Esophagus squamous epithelium (tissue), 5 donors: Measurements from ENCODE around the gene KCTD7. TPM values are rescaled to one million over a fixed set of nuclear protein-coding genes. Genes with fewer than 3 reads are reported as not detected.
A peak's percentile ranks its signal among the peaks of the same experiment; 100 is the strongest.

Experiments
- DNase-seq: peaks from one replicate; lab custom pipeline; 2025; lab: John Stamatoyannopoulos, UW
- H3K27ac ChIP-seq, 4 donors: fragments of 200-600 bp; sonication (generic); one replicate each; pipeline ENCODE4 v1.5.1; 2016 to 2019; ENCODE audit warnings: mild to moderate bottlenecking in 1 of 4
- H3K27me3 ChIP-seq, 4 donors: fragments of 200-600 bp; sonication (generic); 1 replicate in 3 of 4; 2 replicates in 1 of 4; pipeline versions ENCODE4 v1.5.1 to v1.6.0; 2017 to 2021; ENCODE audit warnings: antibody characterized with exemption in 1 of 4
- H3K36me3 ChIP-seq, 3 donors: fragments of 200-600 bp; sonication (generic); one replicate each; pipeline ENCODE4 v1.5.1; 2016 to 2019
- H3K4me1 ChIP-seq, 3 donors: fragments of 200-600 bp; sonication (generic); one replicate each; pipeline ENCODE4 v1.5.1; 2017 to 2019
- H3K4me3 ChIP-seq, 4 donors: fragments of 200-600 bp; sonication (generic); 1 replicate in 3 of 4; 2 replicates in 1 of 4; pipeline ENCODE4 v1.5.1; 2016 to 2019; ENCODE audit warnings: mild to moderate bottlenecking in 2 of 4, moderate library complexity in 1 of 4
- H3K9me3 ChIP-seq, 3 donors: fragments of 200-600 bp; sonication (generic); one replicate each; pipeline ENCODE4 v1.5.1; 2016 to 2019
- POLR2A ChIP-seq, 4 donors: fragments of 450-650 bp; IDR thresholded peaks; one replicate each; pipeline ENCODE4 v1.6.1; 2017; ENCODE audit warnings: antibody characterized with exemption in 4 of 4, mild to moderate bottlenecking in 4 of 4, moderate library complexity in 3 of 4
- WGBS, 2 donors: methylation state at CpG; one replicate each; pipeline ENCODE4 v1.1.5; 2018; 5-methylcytosine and 5-hydroxymethylcytosine counted together
- intact Hi-C: fragments of 100-400 bp; cut with DNase I; formaldehyde crosslinking; loops from one replicate; pipeline ENCODE4 v1.15.0; 2022
- total RNA-seq, 4 donors: library from RNA; depleted of rRNA; stranded (reverse); fragments of >200 nt; gene quantifications; one replicate each; pipeline ENCODE4 v1.1.0, GENCODE V29; 2016
- TF ChIP-seq, protein P1 (sequence below), 6 experiments: fragments of 450-650 bp in 4 of 6; fragments of 200-600 bp in 2 of 6; sonication (generic) in 2 of 6; IDR thresholded peaks; one replicate each; pipeline ENCODE4 v1.5.1; 2016 to 2019; ENCODE audit warnings: antibody characterized with exemption in 6 of 6, mild to moderate bottlenecking in 4 of 6, moderate library complexity in 4 of 6
- donor health status: DM: yes; HTN: yes; CAD: no.

The KCTD7 gene
- total RNA-seq, 4 donors from 2014 or later = 0.99 to 6.1 (median 3.5) TPM

- intact Hi-C loops = no loop called here
- peaks cover 5 to 35% (median 15%) of the 10 kb centered on the region in 3 donors for H3K4me1 ChIP-seq
- TF ChIP-seq, protein P1, sequence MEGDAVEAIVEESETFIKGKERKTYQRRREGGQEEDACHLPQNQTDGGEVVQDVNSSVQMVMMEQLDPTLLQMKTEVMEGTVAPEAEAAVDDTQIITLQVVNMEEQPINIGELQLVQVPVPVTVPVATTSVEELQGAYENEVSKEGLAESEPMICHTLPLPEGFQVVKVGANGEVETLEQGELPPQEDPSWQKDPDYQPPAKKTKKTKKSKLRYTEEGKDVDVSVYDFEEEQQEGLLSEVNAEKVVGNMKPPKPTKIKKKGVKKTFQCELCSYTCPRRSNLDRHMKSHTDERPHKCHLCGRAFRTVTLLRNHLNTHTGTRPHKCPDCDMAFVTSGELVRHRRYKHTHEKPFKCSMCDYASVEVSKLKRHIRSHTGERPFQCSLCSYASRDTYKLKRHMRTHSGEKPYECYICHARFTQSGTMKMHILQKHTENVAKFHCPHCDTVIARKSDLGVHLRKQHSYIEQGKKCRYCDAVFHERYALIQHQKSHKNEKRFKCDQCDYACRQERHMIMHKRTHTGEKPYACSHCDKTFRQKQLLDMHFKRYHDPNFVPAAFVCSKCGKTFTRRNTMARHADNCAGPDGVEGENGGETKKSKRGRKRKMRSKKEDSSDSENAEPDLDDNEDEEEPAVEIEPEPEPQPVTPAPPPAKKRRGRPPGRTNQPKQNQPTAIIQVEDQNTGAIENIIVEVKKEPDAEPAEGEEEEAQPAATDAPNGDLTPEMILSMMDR (IDR thresholded peaks at IDR 0.05) = no peak
- no peak for TF ChIP-seq POLR2A (IDR thresholded peaks at IDR 0.05)
- no peak overlapping the region for H3K4me3 ChIP-seq
- no peak overlapping the region for H3K27ac ChIP-seq
- no peaks in the 10 kb centered on the region for H3K9me3 ChIP-seq
- H3K36me3 ChIP-seq = no peaks in the 10 kb centered on the region
- H3K27me3 ChIP-seq = no peaks in the 10 kb centered on the region
- no peak for DNase-seq
- whole genome bisulfite sequencing, 2 donors = 58 to 80% methylated on average over 3 of the region's 3 CpGs
These were observed 2.2 kb upstream of the KCTD7 start for GRCh38 chr7:66626331-66626934.

GRCh38 chr7:66627151-66627681, 1.5 kb upstream of the KCTD7 start:
- peak overlapping the region in 2 of 4 donors; percentile 97 to 99 for H3K27ac ChIP-seq
- no peaks in the 10 kb centered on the region for H3K27me3 ChIP-seq
- DNase-seq = no peak
- H3K4me3 ChIP-seq = peak overlapping the region in 2 of 4 donors; percentile 73 to 96
- intact Hi-C loops = no loop called here
- 45 to 58% methylated on average over 9 to 10 of the region's 10 CpGs for WGBS, 2 donors
- no peak for TF ChIP-seq POLR2A (IDR thresholded peaks at IDR 0.05)
- TF ChIP-seq, protein P1 (IDR thresholded peaks at IDR 0.05) = no peak
- H3K4me1 ChIP-seq = peaks cover 5 to 43% (median 15%) of the 10 kb centered on the region in 3 donors
- H3K36me3 ChIP-seq = no peaks in the 10 kb centered on the region
- no peaks in the 10 kb centered on the region for H3K9me3 ChIP-seq

DNA sequence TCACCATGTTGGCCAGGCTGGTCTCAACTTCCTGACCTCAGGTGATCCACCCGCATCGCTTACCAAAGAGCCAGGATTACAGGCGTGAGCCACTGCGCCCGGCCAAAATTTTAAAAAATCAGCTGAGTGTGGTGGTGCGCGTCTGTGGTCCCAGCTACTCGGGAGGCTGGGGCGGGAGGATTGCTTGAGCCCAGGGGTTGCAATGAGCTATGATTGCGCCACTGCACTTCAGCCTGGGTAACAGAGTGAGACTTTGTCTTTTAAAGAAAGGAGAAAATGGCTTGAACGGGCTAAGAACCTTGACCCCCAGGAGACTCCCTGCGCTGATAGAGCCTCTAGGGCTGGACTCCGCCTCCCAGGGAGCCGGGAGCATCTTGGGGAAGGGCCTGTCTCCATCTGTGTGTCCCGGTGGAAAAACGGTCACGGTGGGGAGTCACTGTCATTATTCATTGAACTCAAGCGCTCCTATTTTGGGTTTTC, 760 bp upstream of the KCTD7 start:
- no peaks in the 10 kb centered on the region for H3K27me3 ChIP-seq
- H3K9me3 ChIP-seq = no peaks in the 10 kb centered on the region
- peak overlapping the region; percentile 69 to 96 (median 82) for H3K4me3 ChIP-seq
- DNase-seq = no peak
- H3K27ac ChIP-seq = peak overlapping the region; percentile 95 to 99 (median 98)
- no peaks in the 10 kb centered on the region for H3K36me3 ChIP-seq
- 0 to 1% methylated on average over 4 to 18 of the region's 18 CpGs for WGBS, 2 donors
- TF ChIP-seq, protein P1 (IDR thresholded peaks at IDR 0.05) = no peak
- TF ChIP-seq POLR2A (IDR thresholded peaks at IDR 0.05) = no peak
- peaks cover 5 to 47% (median 15%) of the 10 kb centered on the region in 3 donors for H3K4me1 ChIP-seq
- intact Hi-C loops = no loop called here

DNA sequence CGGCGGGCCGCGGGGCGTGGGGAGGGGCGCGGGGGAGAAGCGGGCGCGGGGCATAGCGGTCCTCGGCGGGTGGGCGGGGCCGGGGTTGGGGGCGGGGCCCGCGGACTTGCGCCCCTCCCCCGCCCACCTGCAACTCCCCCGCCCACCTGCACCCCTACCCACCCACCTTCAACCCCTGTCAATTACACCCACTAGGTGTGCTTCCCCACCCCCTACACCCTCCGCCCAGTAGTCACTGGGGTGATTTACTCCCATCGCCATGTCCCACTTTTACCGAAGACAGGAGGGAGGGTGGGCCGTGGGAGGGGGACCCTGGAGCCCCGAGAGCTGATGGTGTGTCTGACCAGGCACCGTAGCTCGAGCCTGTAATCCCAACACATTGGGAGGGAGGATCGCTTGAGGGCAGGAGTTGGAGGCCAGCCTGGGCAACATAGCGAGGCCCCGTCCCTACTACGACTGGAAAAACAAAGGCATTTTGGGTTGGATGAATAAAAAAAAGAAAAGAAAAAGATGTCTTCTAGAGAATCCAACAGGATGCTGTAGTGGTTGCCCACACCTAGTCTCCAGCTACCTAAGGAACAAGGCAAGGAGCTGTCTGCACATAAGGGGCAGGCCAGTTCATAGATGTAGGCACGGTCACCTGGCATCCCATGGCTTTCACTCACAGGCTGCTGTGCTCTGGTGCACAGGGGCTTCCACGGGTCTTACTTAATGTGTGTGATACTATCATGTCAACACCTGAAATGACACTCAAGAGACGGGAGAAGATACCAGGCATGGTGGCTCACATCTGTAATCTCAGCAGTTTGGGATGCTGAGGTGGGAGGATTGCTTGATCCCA, 761 bp downstream of the KCTD7 start:
- H3K4me3 ChIP-seq = peak overlapping the region; percentile 69 to 96 (median 82)
- intact Hi-C loops = no loop called here
- H3K36me3 ChIP-seq = peaks cover 0 to 14% (median 0%) of the 10 kb centered on the region in 3 donors
- no peaks in the 10 kb centered on the region for H3K27me3 ChIP-seq
- H3K9me3 ChIP-seq = no peaks in the 10 kb centered on the region
- TF ChIP-seq, protein P1 (IDR thresholded peaks at IDR 0.05) = no peak
- TF ChIP-seq POLR2A (IDR thresholded peaks at IDR 0.05) = no peak
- DNase-seq = no peak
- H3K27ac ChIP-seq = peak overlapping the region; percentile 90 to 99 (median 97)
- H3K4me1 ChIP-seq = peaks cover 5 to 47% (median 15%) of the 10 kb centered on the region in 3 donors
- 30 to 55% methylated on average over 6 to 11 of the region's 35 CpGs for WGBS, 2 donors
